HEK293 (cell line): Measurements from ENCODE around the gene FNDC8.
A peak's percentile ranks its signal among the peaks of the same experiment; 100 is the strongest.

ENCODE experiments used
- CTCF ChIA-PET: fragments of 350-600 bp; formaldehyde crosslinking; extraction: SDS; loops from one replicate; lab custom pipeline; 2021; ENCODE audit warnings: antibody characterized with exemption; lab: Yijun Ruan, JAX
- POLR2A ChIA-PET: fragments of 300-600 bp; formaldehyde crosslinking; extraction: SDS; loops from one replicate; lab custom pipeline; 2020; ENCODE audit warnings: antibody characterized with exemption, inconsistent platforms; lab: Yijun Ruan, JAX
- H3K27ac ChIP-seq: fragments of 200-500 bp; sonication (Bioruptor generic); 2 replicates; pipeline ENCODE4 v1.5.1; 2014; ENCODE audit warnings: low read depth, low read length, control low read depth, inconsistent platforms; ENCODE audit errors: extremely low read depth
- H3K36me3 ChIP-seq, 2 experiments: fragments of 200-500 bp in 1 of 2; sonication (Bioruptor generic) in 1 of 2; 1 replicate in 1 of 2; 2 replicates in 1 of 2; pipeline ENCODE4 v1.5.1; 2014 to 2017; ENCODE audit warnings: inconsistent platforms in 2 of 2, low read length in 2 of 2; ENCODE audit not compliant: control insufficient read depth in 2 of 2, insufficient read depth in 1 of 2
- H3K4me1 ChIP-seq: fragments of 200-500 bp; sonication (Bioruptor generic); 2 replicates; pipeline ENCODE4 v1.5.1; 2014; ENCODE audit warnings: mild to moderate bottlenecking, low read length, inconsistent platforms; ENCODE audit not compliant: control insufficient read depth, insufficient read depth
- H3K4me3 ChIP-seq: 2 replicates; pipeline ENCODE4 v1.5.1; 2011; ENCODE audit warnings: low read depth, mild to moderate bottlenecking, control low read depth, low read length, moderate library complexity
- H3K9me3 ChIP-seq: fragments of 200-500 bp; sonication (Bioruptor generic); 2 replicates; pipeline ENCODE4 v1.5.1; 2014; ENCODE audit warnings: low read depth, low read length, inconsistent platforms; ENCODE audit not compliant: control insufficient read depth, insufficient read depth
- AEBP2 ChIP-seq: fragments of 450-650 bp; formaldehyde crosslinking; IDR thresholded peaks from 2 replicates; pipeline ENCODE4 v1.5.1; 2016; ENCODE audit warnings: missing biosample characterization, missing genetic modification characterization, borderline replicate concordance
- SCRT1 ChIP-seq: fragments of 450-650 bp; formaldehyde crosslinking; IDR thresholded peaks from 2 replicates; pipeline ENCODE4 v1.5.1; 2016; ENCODE audit warnings: missing biosample characterization, missing genetic modification characterization, borderline replicate concordance
- TRIM28 ChIP-seq: IDR thresholded peaks from 2 replicates; pipeline ENCODE4 v1.6.1; 2011; ENCODE audit warnings: low read length, control low read depth, borderline replicate concordance
- YY1 ChIP-seq: fragments of 450-650 bp; formaldehyde crosslinking; IDR thresholded peaks from 2 replicates; pipeline ENCODE4 v1.5.1; 2018; ENCODE audit warnings: missing biosample characterization, missing genetic modification characterization
- ZBTB6 ChIP-seq: fragments of 450-650 bp; formaldehyde crosslinking; IDR thresholded peaks from 2 replicates; pipeline ENCODE4 v1.5.1; 2017; ENCODE audit warnings: missing biosample characterization, missing genetic modification characterization
- ZIC2 ChIP-seq: fragments of 450-650 bp; formaldehyde crosslinking; IDR thresholded peaks from 2 replicates; pipeline ENCODE4 v1.5.1; 2016; ENCODE audit warnings: missing biosample characterization, missing genetic modification characterization
- ZNF202 ChIP-seq: fragments of 450-650 bp; formaldehyde crosslinking; IDR thresholded peaks from 2 replicates; pipeline ENCODE4 v1.5.1; 2016; ENCODE audit warnings: missing biosample characterization, missing genetic modification characterization, borderline replicate concordance
- ZNF221 ChIP-seq: fragments of 450-650 bp; formaldehyde crosslinking; IDR thresholded peaks from 2 replicates; pipeline ENCODE4 v1.5.1; 2017; ENCODE audit warnings: missing biosample characterization, missing genetic modification characterization, borderline replicate concordance
- ZNF274 ChIP-seq, 2 experiments: fragments of 200-500 bp in 1 of 2; fragments of 450-650 bp in 1 of 2; sonication (Bioruptor generic) in 1 of 2; formaldehyde crosslinking in 1 of 2; IDR thresholded peaks; 2 replicates each; pipeline versions ENCODE4 v1.5.1 to v1.6.1; 2014 to 2016; ENCODE audit warnings: borderline replicate concordance in 1 of 2, inconsistent platforms in 1 of 2, low read length in 1 of 2, missing biosample characterization in 1 of 2, missing genetic modification characterization in 1 of 2
- ZNF311 ChIP-seq: fragments of 450-650 bp; formaldehyde crosslinking; IDR thresholded peaks from 2 replicates; pipeline ENCODE4 v1.5.1; 2017; ENCODE audit warnings: missing biosample characterization, missing genetic modification characterization, borderline replicate concordance
- ZNF341 ChIP-seq: fragments of 450-650 bp; formaldehyde crosslinking; IDR thresholded peaks from 2 replicates; pipeline ENCODE4; 2016; ENCODE audit warnings: low read depth, missing biosample characterization, missing genetic modification characterization
- ZNF37A ChIP-seq: fragments of 450-650 bp; IDR thresholded peaks from 2 replicates; pipeline ENCODE4 v1.5.1; 2018; ENCODE audit warnings: missing biosample characterization, missing genetic modification characterization
- ZNF394 ChIP-seq: fragments of 450-650 bp; formaldehyde crosslinking; IDR thresholded peaks from 2 replicates; pipeline ENCODE4 v1.5.1; 2016; ENCODE audit warnings: missing biosample characterization, missing genetic modification characterization, mild to moderate bottlenecking, moderate library complexity, borderline replicate concordance
- ZNF514 ChIP-seq: fragments of 450-650 bp; formaldehyde crosslinking; IDR thresholded peaks from 2 replicates; pipeline ENCODE4 v1.5.1; 2016; ENCODE audit warnings: missing biosample characterization, missing genetic modification characterization
- ZNF521 ChIP-seq: fragments of 450-650 bp; formaldehyde crosslinking; IDR thresholded peaks from 2 replicates; pipeline ENCODE4 v1.5.1; 2017; ENCODE audit warnings: missing biosample characterization, mild to moderate bottlenecking, missing genetic modification characterization
- ZNF529 ChIP-seq: fragments of 450-650 bp; formaldehyde crosslinking; IDR thresholded peaks from 2 replicates; pipeline ENCODE4 v1.5.1; 2017; ENCODE audit warnings: missing genetic modification characterization, missing biosample characterization; ENCODE audit not compliant: insufficient replicate concordance
- ZNF548 ChIP-seq: fragments of 450-650 bp; formaldehyde crosslinking; IDR thresholded peaks from 2 replicates; pipeline ENCODE4 v1.5.1; 2016; ENCODE audit warnings: missing biosample characterization, missing genetic modification characterization
- ZNF560 ChIP-seq: fragments of 450-650 bp; formaldehyde crosslinking; IDR thresholded peaks from 2 replicates; pipeline ENCODE4 v1.5.1; 2017; ENCODE audit warnings: missing biosample characterization, missing genetic modification characterization, borderline replicate concordance
- ZNF645 ChIP-seq: fragments of 450-650 bp; formaldehyde crosslinking; IDR thresholded peaks from 2 replicates; pipeline ENCODE4; 2016; ENCODE audit warnings: missing biosample characterization, missing genetic modification characterization
- ZNF791 ChIP-seq: fragments of 450-650 bp; formaldehyde crosslinking; IDR thresholded peaks from 2 replicates; pipeline ENCODE4 v1.5.1; 2016; ENCODE audit warnings: missing biosample characterization, missing genetic modification characterization
- ZNF792 ChIP-seq: fragments of 450-650 bp; formaldehyde crosslinking; IDR thresholded peaks from 2 replicates; pipeline ENCODE4 v1.5.1; 2016; ENCODE audit warnings: missing biosample characterization, missing genetic modification characterization
- ZSCAN18 ChIP-seq: fragments of 450-650 bp; formaldehyde crosslinking; IDR thresholded peaks from 2 replicates; pipeline ENCODE4 v1.5.1; 2016; ENCODE audit warnings: missing biosample characterization, missing genetic modification characterization

FNDC8 gene

GRCh38 chr17:35164716-35165115 is 43.3 kb downstream of the FNDC8 start:
- CTCF ChIA-PET, result interaction anchor here (0.6 to 1.7 kb wide), 4 partner anchors 148 to 375 kb away, joined by 3 to 4 read pairs (median 4); no protein-coding TSS in a partner anchor
- Histone ChIP-seq H3K9me3 (no peaks in the 10 kb centered on the region), H3K4me3 (no peak overlapping the region), H3K27ac (no peak overlapping the region)
- TF ChIP-seq ZNF394 (tag by site-specific recombination), result no peak
- peak; percentile 37 for TF ChIP-seq ZIC2
- TF ChIP-seq, all 188 proteins: peak for 1
- Histone ChIP-seq H3K4me1 (peaks cover 4% of the 10 kb centered on the region; the same call in 1 of the 2 replicates), H3K36me3 (no peaks in the 10 kb centered on the region)
- POLR2A ChIA-PET, result no interaction called here

- ChIA-PET POLR2A (no interaction called here), CTCF (interaction anchor here (1.2 to 1.7 kb wide), 2 partner anchors 367 to 373 kb away, joined by 4 to 5 read pairs; no protein-coding TSS in a partner anchor)
- H3K4me3 ChIP-seq, result no peak overlapping the region
- H3K27ac ChIP-seq, result no peak overlapping the region
- no peaks in the 10 kb centered on the region for H3K4me1 ChIP-seq
- TF ChIP-seq ZNF514 (tag by site-specific recombination) (no peak), SCRT1 (tag by site-specific recombination) (no peak), ZNF274 (IDR thresholded peaks at IDR 0.05; ENCODE audit: low read length) (no peak), ZNF274 (tag by site-specific recombination; IDR thresholded peaks at IDR 0.05; ENCODE audit: borderline replicate concordance) (no peak), ZNF221 (no peak), ZNF341 (no peak), ZNF311 (tag by site-specific recombination) (no peak), ZBTB6 (no peak), ZNF560 (tag by site-specific recombination) (no peak), ZNF37A (tag by site-specific recombination) (no peak), ZNF548 (tag by site-specific recombination) (no peak), TRIM28 (no peak), YY1 (tag by site-specific recombination) (no peak), ZNF529 (tag by site-specific recombination) (no peak), ZNF791 (tag by site-specific recombination) (no peak), ZNF645 (tag by site-specific recombination) (no peak), ZNF521 (tag by site-specific recombination) (no peak)
- H3K9me3 ChIP-seq, result no peaks in the 10 kb centered on the region
- no peaks in the 10 kb centered on the region for H3K36me3 ChIP-seq
Measured at GRCh38 chr17:35166526-35166925, 45.1 kb downstream of the FNDC8 start.

GRCh38 chr17:35167046-35167445 is 45.6 kb downstream of the FNDC8 start:
- Histone ChIP-seq H3K36me3 (no peaks in the 10 kb centered on the region), H3K27ac (no peak overlapping the region)
- ChIA-PET POLR2A (interaction anchor here (0.6 kb wide), 2 partner anchors 17 to 403 kb away, joined by 3 to 4 read pairs; no protein-coding TSS in a partner anchor), CTCF (interaction anchor here (0.6 to 1.7 kb wide), 2 partner anchors 220 to 373 kb away, joined by 3 to 4 read pairs; no protein-coding TSS in a partner anchor)
- no peak for TF ChIP-seq AEBP2 (tag by site-specific recombination)
- no peak for TF ChIP-seq ZSCAN18
- no peak for TF ChIP-seq ZNF202 (tag by site-specific recombination)
- no peak for TF ChIP-seq ZNF792 (tag by site-specific recombination)
- TF ChIP-seq ZIC2, result peak; percentile 33; the same call in 1 of the 2 replicates
- TF ChIP-seq, all 188 proteins: peak for 1
- no peaks in the 10 kb centered on the region for H3K9me3 ChIP-seq
- H3K4me1 ChIP-seq, result no peaks in the 10 kb centered on the region
- H3K4me3 ChIP-seq, result no peak overlapping the region
